Stimulated activated CD4-positive, alpha-beta T cell treated with anti-CD3 and anti-CD28 coated beads, TNF-alpha, amount 100 ng/mL, for 4 hours (primary cell): Measurements from ENCODE around the gene CRK.
"Not testable (repeated sequence)": the region's sequence is repeated elsewhere in the genome, so short reads cannot be mapped to it uniquely, and the experiment has no call there.

ENCODE experiments used
- DNase-seq, 3 experiments: peaks; one replicate each; pipeline ENCODE4 v3.0.0-alpha.2; 2020; ENCODE audit warnings: low read depth in 3 of 3

The CRK gene

GRCh38 chr17:1467898-1468492, 12.0 kb upstream of the CRK start:
- no peak for DNase-seq

GRCh38 chr17:1467258-1467657, 11.2 kb upstream of the CRK start:
- DNase-seq = no peak

GRCh38 chr17:1464186-1464585, 8.2 kb upstream of the CRK start:
- DNase-seq = no peak

- DNase-seq = no peak
Observed at GRCh38 chr17:1462164-1463112, 6.4 kb upstream of the CRK start.

- DNase-seq = no peak
Observed at GRCh38 chr17:1461198-1461944, 5.3 kb upstream of the CRK start.

GRCh38 chr17:1460233-1460632, 4.2 kb upstream of the CRK start:
- no peak for DNase-seq

GRCh38 chr17:1455291-1455796, 688 bp downstream of the CRK start:
- peak in 1 of 3 experiments; percentile 30 for DNase-seq

- no peak for DNase-seq
Observed at GRCh38 chr17:1454541-1454940, 1.5 kb downstream of the CRK start.

GRCh38 chr17:1453694-1454093, 2.3 kb downstream of the CRK start:
- DNase-seq = not testable (repeated sequence)

- no peak for DNase-seq
Observed at GRCh38 chr17:1452836-1453235, 3.2 kb downstream of the CRK start.

- DNase-seq = not testable (repeated sequence)
Observed at GRCh38 chr17:1450261-1450660, 5.8 kb downstream of the CRK start.

GRCh38 chr17:1449412-1449967, 6.5 kb downstream of the CRK start:
- DNase-seq = no peak

GRCh38 chr17:1447052-1447451, 9.0 kb downstream of the CRK start:
- no peak for DNase-seq

- no peak for DNase-seq
Observed at GRCh38 chr17:1446201-1446600, 9.8 kb downstream of the CRK start.

- not testable (repeated sequence) for DNase-seq
Observed at GRCh38 chr17:1445695-1446094, 10.3 kb downstream of the CRK start.

GRCh38 chr17:1442721-1443120, 13.3 kb downstream of the CRK start:
- not testable (repeated sequence) for DNase-seq

GRCh38 chr17:1442187-1442586, 13.8 kb downstream of the CRK start:
- DNase-seq = no peak

GRCh38 chr17:1440921-1441320, 15.1 kb downstream of the CRK start:
- DNase-seq = no peak

- DNase-seq = no peak
Observed at GRCh38 chr17:1438593-1439083, 17.4 kb downstream of the CRK start.

- DNase-seq = no peak
Observed at GRCh38 chr17:1435326-1435725, 20.7 kb downstream of the CRK start.

- no peak for DNase-seq
Observed at GRCh38 chr17:1434150-1434549, 21.9 kb downstream of the CRK start.

GRCh38 chr17:1431631-1432104, 24.4 kb downstream of the CRK start:
- no peak for DNase-seq
